ENCODE results near the gene ITFG1. TPM values are rescaled to one million over a fixed set of nuclear protein-coding genes. Genes with fewer than 3 reads are reported as not detected.

Gene ITFG1
- total and polyA plus RNA-seq, 9 of the 15 experiments (the other 6 are each of a cell fraction or from before 2014, with no cell fraction given) = 17.1 to 83.5 (median 35.8) TPM

- H3K4me2 ChIP-seq (ENCODE audit: insufficient read depth, low read length) = no peak overlapping the region
Measured at GRCh38 chr16:47506800-47507199, 45.9 kb upstream of the ITFG1 start.

DNA sequence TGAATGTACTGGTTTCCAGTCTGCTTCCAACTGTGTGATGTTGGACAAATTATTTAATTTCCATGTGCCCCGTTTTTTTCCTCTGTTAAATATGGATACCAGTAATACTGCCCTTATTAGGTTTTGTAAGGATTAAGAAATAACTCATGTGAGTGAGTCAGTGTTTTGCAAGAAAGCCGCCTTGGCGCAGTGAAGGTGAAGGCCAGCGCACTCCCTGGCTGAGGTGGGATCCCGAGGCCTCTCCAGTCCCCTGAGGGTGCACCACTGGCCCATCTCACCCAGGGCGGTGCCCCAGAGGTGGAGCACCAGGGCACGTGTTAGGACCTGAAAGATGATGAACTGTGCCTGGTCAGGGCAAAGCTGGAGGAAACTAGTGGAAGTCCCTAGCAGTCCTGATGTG is 43.7 kb upstream of the ITFG1 start:
- FAIRE-seq = no peak
- H3K27ac ChIP-seq (ENCODE audit: extremely low read depth, low read depth, low read length) = no peak overlapping the region
- in situ Hi-C loops (cut with MboI) = no loop called here
- H3K9ac ChIP-seq (ENCODE audit: insufficient read depth in 1 of 2, low read depth in 2 of 2, low read length in 2 of 2) = no peak overlapping the region
- H3K4me1 ChIP-seq (replicated peaks in 1 of 2; ENCODE audit: control insufficient read depth in 2 of 2, insufficient read depth in 2 of 2, low read length in 2 of 2) = no peaks in the 10 kb centered on the region
- no peak overlapping the region for H3K4me2 ChIP-seq (ENCODE audit: insufficient read depth, low read length)
- no peak overlapping the region for H2AFZ ChIP-seq (ENCODE audit: low read depth, low read length)
- H3K79me2 ChIP-seq (ENCODE audit: control insufficient read depth, insufficient read depth, low read length) = no peaks in the 10 kb centered on the region
- BruUV-seq (replicated peaks) = no TSS peak
- POLR2A ChIA-PET = interaction anchor here (0.7 kb wide), 1 partner anchor 15 kb away, joined by 3 read pairs; no protein-coding TSS in a partner anchor
- CTCF ChIA-PET (ENCODE audit: low intra/inter-chr PET ratio) = no interaction called here
- peaks cover 74% of the 10 kb centered on the region for H3K36me3 ChIP-seq (ENCODE audit: control insufficient read depth, insufficient read depth, low read length)
- TF ChIP-seq E4F1 (CRISPR knock-in tag; IDR thresholded peaks at IDR 0.05; ENCODE audit: borderline replicate concordance) (no peak), TGIF2 (CRISPR knock-in tag; IDR thresholded peaks at IDR 0.05) (no peak), ZC3H4 (CRISPR knock-in tag; IDR thresholded peaks at IDR 0.05; ENCODE audit: borderline replicate concordance) (no peak), HCFC1 (IDR thresholded peaks at IDR 0.05; ENCODE audit: low read depth, low read length) (no peak)
- TF ChIP-seq, protein P1, sequence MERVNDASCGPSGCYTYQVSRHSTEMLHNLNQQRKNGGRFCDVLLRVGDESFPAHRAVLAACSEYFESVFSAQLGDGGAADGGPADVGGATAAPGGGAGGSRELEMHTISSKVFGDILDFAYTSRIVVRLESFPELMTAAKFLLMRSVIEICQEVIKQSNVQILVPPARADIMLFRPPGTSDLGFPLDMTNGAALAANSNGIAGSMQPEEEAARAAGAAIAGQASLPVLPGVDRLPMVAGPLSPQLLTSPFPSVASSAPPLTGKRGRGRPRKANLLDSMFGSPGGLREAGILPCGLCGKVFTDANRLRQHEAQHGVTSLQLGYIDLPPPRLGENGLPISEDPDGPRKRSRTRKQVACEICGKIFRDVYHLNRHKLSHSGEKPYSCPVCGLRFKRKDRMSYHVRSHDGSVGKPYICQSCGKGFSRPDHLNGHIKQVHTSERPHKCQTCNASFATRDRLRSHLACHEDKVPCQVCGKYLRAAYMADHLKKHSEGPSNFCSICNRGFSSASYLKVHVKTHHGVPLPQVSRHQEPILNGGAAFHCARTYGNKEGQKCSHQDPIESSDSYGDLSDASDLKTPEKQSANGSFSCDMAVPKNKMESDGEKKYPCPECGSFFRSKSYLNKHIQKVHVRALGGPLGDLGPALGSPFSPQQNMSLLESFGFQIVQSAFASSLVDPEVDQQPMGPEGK (CRISPR knock-in tag; IDR thresholded peaks at IDR 0.05; ENCODE audit: borderline replicate concordance) = no peak
- H4K20me1 ChIP-seq (replicated peaks; ENCODE audit: control insufficient read depth, insufficient read depth, low read length) = no peaks in the 10 kb centered on the region
- ATAC-seq = no peak
- WGBS (ENCODE audit: insufficient coverage, low coverage, missing lambda C conversion rate) = 93% methylated on average over 7 of the region's 7 CpGs
- H3K9me1 ChIP-seq (ENCODE audit: control insufficient read depth, insufficient read depth, low read length) = no peaks in the 10 kb centered on the region
- no peak overlapping the region for H3K4me3 ChIP-seq
- DNase-seq (ENCODE audit: extremely low read depth in 1 of 4, low spot score in 3 of 4) = no peak
- H3K27me3 ChIP-seq (ENCODE audit: control insufficient read depth in 2 of 2, insufficient read depth in 2 of 2, low read length in 2 of 2) = no peaks in the 10 kb centered on the region
- H3K9me3 ChIP-seq (replicated peaks; ENCODE audit: control insufficient read depth, insufficient read depth, low read depth, low read length) = no peaks in the 10 kb centered on the region
- intact Hi-C loops (cut with micrococcal nuclease) = no loop called here

More at GRCh38 chr16:47506800-47507199, 45.9 kb upstream of the ITFG1 start:
- TF ChIP-seq STAT5B (CRISPR knock-in tag; IDR thresholded peaks at IDR 0.05) = no peak
- TF ChIP-seq MCM5 (IDR thresholded peaks at IDR 0.05; ENCODE audit: low read depth) = no peak
- TF ChIP-seq PURB (CRISPR knock-in tag; IDR thresholded peaks at IDR 0.05; ENCODE audit: low read depth) = no peak
- TF ChIP-seq CXXC5 (CRISPR knock-in tag; IDR thresholded peaks at IDR 0.05) = no peak
- no peak for TF ChIP-seq TAL1 (IDR thresholded peaks at IDR 0.05)
- TF ChIP-seq SETDB1 (IDR thresholded peaks at IDR 0.05; ENCODE audit: low read length) = no peak
- no peak for TF ChIP-seq HDAC8 (tag; IDR thresholded peaks at IDR 0.05)
- no peak for TF ChIP-seq SIX5 (IDR thresholded peaks at IDR 0.05; ENCODE audit: borderline replicate concordance in 1 of 2, insufficient read depth in 1 of 2, low read depth in 1 of 2, low read length in 2 of 2)
- no peak for TF ChIP-seq PHB (CRISPR knock-in tag; IDR thresholded peaks at IDR 0.05)
- no peak for TF ChIP-seq SMC3 (conservative IDR thresholded peaks at IDR 0.05; ENCODE audit: insufficient read depth, low read depth, low read length)
- DNase-seq (ENCODE audit: extremely low read depth in 1 of 4, low spot score in 3 of 4) (no peak), FAIRE-seq (no peak), ATAC-seq (no peak)
- in situ Hi-C loops (cut with MboI) = no loop called here
- H3K4me1 ChIP-seq (replicated peaks in 1 of 2; ENCODE audit: control insufficient read depth in 2 of 2, insufficient read depth in 2 of 2, low read length in 2 of 2) = no peaks in the 10 kb centered on the region
- 77% methylated on average over 2 of the region's 2 CpGs for WGBS (ENCODE audit: insufficient coverage, low coverage, missing lambda C conversion rate)
- no peak overlapping the region for H3K9ac ChIP-seq (ENCODE audit: insufficient read depth in 1 of 2, low read depth in 2 of 2, low read length in 2 of 2)
- H3K9me3 ChIP-seq (replicated peaks; ENCODE audit: control insufficient read depth, insufficient read depth, low read depth, low read length) = no peaks in the 10 kb centered on the region
- ChIA-PET CTCF (ENCODE audit: low intra/inter-chr PET ratio) (no interaction called here), POLR2A (interaction anchor here (0.6 to 1.2 kb wide), 4 partner anchors 10 to 146 kb away, joined by 3 to 5 read pairs (median 4); no protein-coding TSS in a partner anchor)
- H3K36me3 ChIP-seq (ENCODE audit: control insufficient read depth, insufficient read depth, low read length) = peaks cover 74% of the 10 kb centered on the region
- BruUV-seq (replicated peaks) = no TSS peak
- no peak overlapping the region for H3K4me3 ChIP-seq
- H3K27ac ChIP-seq (ENCODE audit: extremely low read depth, low read depth, low read length) = no peak overlapping the region
- H3K27me3 ChIP-seq (ENCODE audit: control insufficient read depth in 2 of 2, insufficient read depth in 2 of 2, low read length in 2 of 2) = no peaks in the 10 kb centered on the region
- no peaks in the 10 kb centered on the region for H3K9me1 ChIP-seq (ENCODE audit: control insufficient read depth, insufficient read depth, low read length)
- no peak overlapping the region for H2AFZ ChIP-seq (ENCODE audit: low read depth, low read length)
- intact Hi-C loops (cut with micrococcal nuclease) = no loop called here
- H3K79me2 ChIP-seq (ENCODE audit: control insufficient read depth, insufficient read depth, low read length) = no peaks in the 10 kb centered on the region
- H4K20me1 ChIP-seq (replicated peaks; ENCODE audit: control insufficient read depth, insufficient read depth, low read length) = no peaks in the 10 kb centered on the region
